A673 (cell line): ENCODE measurements around the gene PITX1. TPM values are rescaled to one million over a fixed set of nuclear protein-coding genes. Genes with fewer than 3 reads are reported as not detected.

Experiments
- BruUV-seq: library from RNA; stranded (reverse); fragments of 400-500 nt; replicated peaks from 2 replicates; lab custom pipeline; 2021; lab: Mats Ljungman, UMichigan
- CTCF ChIA-PET: fragments of 300-600 bp; sonication (Branson Sonifier 250); formaldehyde crosslinking; loops from one replicate; lab custom pipeline; 2022; ENCODE audit warnings: antibody characterized with exemption; lab: Charles Lee
- POLR2A ChIA-PET: fragments of 300-600 bp; sonication (Branson Sonifier 250); formaldehyde crosslinking; loops from one replicate; lab custom pipeline; 2022; ENCODE audit warnings: antibody characterized with exemption; ENCODE audit not compliant: low non-redundant PET; lab: Charles Lee
- DNase-seq: peaks from one replicate; pipeline ENCODE4 v3.0.0-alpha.2; 2015; ENCODE audit warnings: low spot score
- H3K27ac ChIP-seq: fragments of 200-600 bp; sonication (generic); 2 replicates; pipeline ENCODE4 v1.5.1; 2016; ENCODE audit warnings: mixed run types, low read depth, mild to moderate bottlenecking, mixed read lengths, antibody characterized with exemption, low read length; ENCODE audit not compliant: poor library complexity, severe bottlenecking
- H3K27me3 ChIP-seq: fragments of 200-600 bp; sonication (generic); replicated peaks from 2 replicates; pipeline ENCODE4 v1.6.1; 2017; ENCODE audit warnings: mixed run types, low read depth, mild to moderate bottlenecking, mixed read lengths, antibody characterized with exemption, low read length; ENCODE audit not compliant: insufficient read depth, poor library complexity
- H3K36me3 ChIP-seq: fragments of 200-600 bp; sonication (generic); 2 replicates; pipeline ENCODE4 v1.6.1; 2016; ENCODE audit warnings: mixed run types, mild to moderate bottlenecking, mixed read lengths, antibody characterized with exemption, low read length; ENCODE audit not compliant: insufficient read depth, poor library complexity, severe bottlenecking
- H3K4me1 ChIP-seq: fragments of 200-600 bp; sonication (generic); 2 replicates; pipeline ENCODE4 v1.6.1; 2017; ENCODE audit warnings: mixed run types, mild to moderate bottlenecking, mixed read lengths, antibody characterized with exemption, low read length; ENCODE audit not compliant: insufficient read depth, poor library complexity, severe bottlenecking
- H3K4me3 ChIP-seq: fragments of 200-600 bp; sonication (generic); 2 replicates; pipeline ENCODE4 v1.5.1; 2016; ENCODE audit warnings: low read depth, mixed run types, mild to moderate bottlenecking, mixed read lengths, low read length; ENCODE audit not compliant: poor library complexity, severe bottlenecking
- H3K9me3 ChIP-seq: fragments of 200-600 bp; sonication (generic); 2 replicates; pipeline ENCODE4 v1.6.1; 2016; ENCODE audit warnings: mixed run types, low read depth, mild to moderate bottlenecking, mixed read lengths, antibody characterized with exemption, low read length; ENCODE audit not compliant: poor library complexity, severe bottlenecking
- EZH2 ChIP-seq: fragments of 200-600 bp; sonication (generic); IDR thresholded peaks from 2 replicates; pipeline ENCODE4 v1.6.1; 2017; ENCODE audit warnings: borderline replicate concordance, low read depth, mild to moderate bottlenecking, mixed read lengths, antibody characterized with exemption, low read length; ENCODE audit not compliant: poor library complexity, severe bottlenecking
- intact Hi-C: fragments of 100-400 bp; cut with micrococcal nuclease; formaldehyde crosslinking; loops from one replicate; pipeline ENCODE4 v1.10.0; 2022; ENCODE audit not compliant: unreplicated experiment
- total RNA-seq: library from RNA; stranded (reverse); gene quantifications from 2 replicates; pipeline ENCODE4 v1.2.3, GENCODE V29; 2021
- TF ChIP-seq, protein P1 (sequence below): fragments of 300-800, 200-600 bp; sonication (generic); conservative IDR thresholded peaks from 2 replicates; pipeline ENCODE4 v1.5.1; 2017; ENCODE audit warnings: low read depth, mild to moderate bottlenecking, antibody characterized with exemption, low read length, moderate library complexity, mixed read lengths

Gene PITX1
- total RNA-seq, 1 experiment from 2014 or later = 2.0 TPM

- intact Hi-C loops = loop anchor here (5.0 kb wide), 1 partner anchor 279 kb away; no protein-coding TSS in a partner anchor
- TF ChIP-seq, protein P1, sequence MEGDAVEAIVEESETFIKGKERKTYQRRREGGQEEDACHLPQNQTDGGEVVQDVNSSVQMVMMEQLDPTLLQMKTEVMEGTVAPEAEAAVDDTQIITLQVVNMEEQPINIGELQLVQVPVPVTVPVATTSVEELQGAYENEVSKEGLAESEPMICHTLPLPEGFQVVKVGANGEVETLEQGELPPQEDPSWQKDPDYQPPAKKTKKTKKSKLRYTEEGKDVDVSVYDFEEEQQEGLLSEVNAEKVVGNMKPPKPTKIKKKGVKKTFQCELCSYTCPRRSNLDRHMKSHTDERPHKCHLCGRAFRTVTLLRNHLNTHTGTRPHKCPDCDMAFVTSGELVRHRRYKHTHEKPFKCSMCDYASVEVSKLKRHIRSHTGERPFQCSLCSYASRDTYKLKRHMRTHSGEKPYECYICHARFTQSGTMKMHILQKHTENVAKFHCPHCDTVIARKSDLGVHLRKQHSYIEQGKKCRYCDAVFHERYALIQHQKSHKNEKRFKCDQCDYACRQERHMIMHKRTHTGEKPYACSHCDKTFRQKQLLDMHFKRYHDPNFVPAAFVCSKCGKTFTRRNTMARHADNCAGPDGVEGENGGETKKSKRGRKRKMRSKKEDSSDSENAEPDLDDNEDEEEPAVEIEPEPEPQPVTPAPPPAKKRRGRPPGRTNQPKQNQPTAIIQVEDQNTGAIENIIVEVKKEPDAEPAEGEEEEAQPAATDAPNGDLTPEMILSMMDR = no peak
- H3K9me3 ChIP-seq = no peaks in the 10 kb centered on the region
- H3K27me3 ChIP-seq = peaks cover 66% of the 10 kb centered on the region
- peak; percentile 63 for DNase-seq
- H3K4me3 ChIP-seq = peak overlapping the region; percentile 66
- BruUV-seq = no TSS peak
- POLR2A ChIA-PET = interaction anchor here (0.7 kb wide), 1 partner anchor 61 kb away, joined by 3 read pairs; no protein-coding TSS in a partner anchor
- no peaks in the 10 kb centered on the region for H3K36me3 ChIP-seq
- CTCF ChIA-PET = no interaction called here
- H3K4me1 ChIP-seq = peaks cover 4% of the 10 kb centered on the region
- no peak overlapping the region for H3K27ac ChIP-seq
Observed at GRCh38 chr5:135032999-135033861, 798 bp downstream of the PITX1 start.

DNA sequence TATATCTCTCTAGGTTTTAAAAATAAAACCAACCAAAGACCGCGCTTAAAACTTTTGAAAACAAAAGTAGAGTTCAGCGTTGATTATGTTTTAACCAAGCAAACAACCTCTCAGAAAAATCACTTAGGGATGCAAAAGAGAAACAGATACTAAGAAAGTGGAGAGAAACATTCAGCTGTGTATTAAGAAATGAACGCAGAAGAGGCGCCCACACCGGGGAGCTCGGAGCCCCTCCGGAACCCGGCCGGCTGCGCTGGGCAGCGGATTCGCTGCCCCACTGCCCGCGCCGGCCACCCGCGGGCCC lies 1.4 kb downstream of the PITX1 start:
- H3K9me3 ChIP-seq = no peaks in the 10 kb centered on the region
- ChIA-PET CTCF (no interaction called here), POLR2A (interaction anchor here (0.6 to 0.7 kb wide), 2 partner anchors 61 to 426 kb away, joined by 3 read pairs; no protein-coding TSS in a partner anchor)
- TF ChIP-seq EZH2 = no peak
- TF ChIP-seq, protein P1 = no peak
- peak overlapping the region; percentile 66 for H3K4me3 ChIP-seq
- intact Hi-C loops = loop anchor here (5.0 kb wide), 1 partner anchor 280 kb away; no protein-coding TSS in a partner anchor
- no peak overlapping the region for H3K27ac ChIP-seq
- peaks cover 4% of the 10 kb centered on the region for H3K4me1 ChIP-seq
- no peak for DNase-seq
- H3K36me3 ChIP-seq = no peaks in the 10 kb centered on the region
- H3K27me3 ChIP-seq = peaks cover 60% of the 10 kb centered on the region
- BruUV-seq = no TSS peak

GRCh38 chr5:135031813-135032694 lies 2.0 kb downstream of the PITX1 start:
- no peaks in the 10 kb centered on the region for H3K9me3 ChIP-seq
- no peak overlapping the region for H3K27ac ChIP-seq
- H3K27me3 ChIP-seq = peaks cover 54% of the 10 kb centered on the region
- DNase-seq = no peak
- CTCF ChIA-PET = no interaction called here
- H3K4me3 ChIP-seq = peak overlapping the region; percentile 66
- TF ChIP-seq, protein P1 = no peak
- BruUV-seq = no TSS peak
- H3K4me1 ChIP-seq = peaks cover 4% of the 10 kb centered on the region
- intact Hi-C loops = loop anchor here (5.0 kb wide), 1 partner anchor 280 kb away; no protein-coding TSS in a partner anchor
- POLR2A ChIA-PET = interaction anchor here (0.6 to 0.7 kb wide), 2 partner anchors 62 to 425 kb away, joined by 3 read pairs; no protein-coding TSS in a partner anchor
- H3K36me3 ChIP-seq = no peaks in the 10 kb centered on the region
